Mucosa of descending colon (tissue), 3 donors: ENCODE results near the gene MICAL3. TPM values are rescaled to one million over a fixed set of nuclear protein-coding genes. Genes with fewer than 3 reads are reported as not detected.

Source experiments
- ATAC-seq: fragments of 200-7000 bp; cut with Tn5 transposase; one replicate; pipeline ENCODE4 v1.9.1; 2020; ENCODE audit warnings: mild to moderate bottlenecking, moderate library complexity
- DNase-seq, 3 donors: peaks; one replicate each; pipeline ENCODE4 v3.0.0-alpha.2; 2020
- H3K36me3 ChIP-seq: fragments of 200-600 bp; one replicate; pipeline ENCODE4 v1.8.0; 2021; ENCODE audit warnings: low read depth, mild to moderate bottlenecking
- H3K4me1 ChIP-seq: fragments of 200-600 bp; one replicate; pipeline ENCODE4 v1.8.0; 2021; ENCODE audit warnings: low read depth, mild to moderate bottlenecking
- H3K4me3 ChIP-seq: fragments of 200-600 bp; one replicate; pipeline ENCODE4 v1.8.0; 2021; ENCODE audit warnings: mild to moderate bottlenecking
- H3K9me3 ChIP-seq: fragments of 200-600 bp; one replicate; pipeline ENCODE4 v1.8.0; 2021; ENCODE audit warnings: mild to moderate bottlenecking
- intact Hi-C, 2 donors: fragments of 100-400 bp; cut with DNase I in 1 of 2; cut with micrococcal nuclease in 1 of 2; formaldehyde crosslinking; loops; one replicate each; pipeline versions ENCODE4 v1.11.0 to v1.11.1; 2022; cut with DNase I, micrococcal nuclease
- total RNA-seq, 3 donors: library from RNA; stranded (reverse); fragmentation: NEBNext Ultra II Directional in 2 of 3; extraction: Animal tissue kit (Norgen Biotek cat#: 25700) in 2 of 3; gene quantifications; one replicate each; pipeline versions ENCODE4 v1.2.1 to v1.2.4, GENCODE V29; 2021 to 2023
- TF ChIP-seq, protein P1 (sequence below): fragments of 200-600 bp; IDR thresholded peaks from one replicate; pipeline ENCODE4 v1.8.0; 2022; ENCODE audit warnings: antibody characterized with exemption, mild to moderate bottlenecking
- donor health status: DM: no; HTN: no; CAD: no; lungs with moderate emphysema.
- donor health status: DM: no; HTN: no; CAD: no.
- donor health status: DM: no; HTN: yes; CAD: no.

Gene MICAL3
- total RNA-seq, 3 donors from 2014 or later, result 75.8 to 135 (median 129) TPM

DNA sequence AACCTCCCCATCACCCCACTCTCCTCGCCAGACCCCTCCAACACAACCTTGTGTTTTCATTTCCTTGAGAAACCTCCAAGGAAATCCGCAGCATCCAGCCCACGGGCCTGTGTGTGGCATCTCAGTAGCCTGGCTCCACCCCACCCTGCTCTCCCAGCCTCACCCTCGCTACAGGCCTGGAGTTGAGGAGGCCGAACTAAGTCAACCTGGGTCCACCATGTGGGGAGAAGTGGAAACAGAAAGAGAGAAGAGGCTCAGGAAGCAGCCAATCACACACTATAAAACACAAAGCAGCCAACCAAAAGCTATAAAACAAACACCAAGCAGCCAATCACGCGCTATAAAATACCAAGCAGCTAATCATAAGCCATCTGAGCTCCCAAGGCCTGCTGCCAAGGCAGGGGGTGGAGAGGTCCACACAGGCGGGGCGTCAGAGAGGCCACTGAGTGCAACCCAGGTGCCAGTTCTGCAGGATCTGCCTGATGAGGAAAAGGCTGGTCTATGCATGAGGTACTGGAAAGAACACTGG is 72.0 kb downstream of the MICAL3 start:
- intact Hi-C loops, result no loop called here
- ATAC-seq, result peak; percentile 85
- Histone ChIP-seq H3K36me3 (no peaks in the 10 kb centered on the region), H3K4me1 (peaks cover 13% of the 10 kb centered on the region), H3K4me3 (no peak overlapping the region), H3K9me3 (no peaks in the 10 kb centered on the region)
- TF ChIP-seq, protein P1, sequence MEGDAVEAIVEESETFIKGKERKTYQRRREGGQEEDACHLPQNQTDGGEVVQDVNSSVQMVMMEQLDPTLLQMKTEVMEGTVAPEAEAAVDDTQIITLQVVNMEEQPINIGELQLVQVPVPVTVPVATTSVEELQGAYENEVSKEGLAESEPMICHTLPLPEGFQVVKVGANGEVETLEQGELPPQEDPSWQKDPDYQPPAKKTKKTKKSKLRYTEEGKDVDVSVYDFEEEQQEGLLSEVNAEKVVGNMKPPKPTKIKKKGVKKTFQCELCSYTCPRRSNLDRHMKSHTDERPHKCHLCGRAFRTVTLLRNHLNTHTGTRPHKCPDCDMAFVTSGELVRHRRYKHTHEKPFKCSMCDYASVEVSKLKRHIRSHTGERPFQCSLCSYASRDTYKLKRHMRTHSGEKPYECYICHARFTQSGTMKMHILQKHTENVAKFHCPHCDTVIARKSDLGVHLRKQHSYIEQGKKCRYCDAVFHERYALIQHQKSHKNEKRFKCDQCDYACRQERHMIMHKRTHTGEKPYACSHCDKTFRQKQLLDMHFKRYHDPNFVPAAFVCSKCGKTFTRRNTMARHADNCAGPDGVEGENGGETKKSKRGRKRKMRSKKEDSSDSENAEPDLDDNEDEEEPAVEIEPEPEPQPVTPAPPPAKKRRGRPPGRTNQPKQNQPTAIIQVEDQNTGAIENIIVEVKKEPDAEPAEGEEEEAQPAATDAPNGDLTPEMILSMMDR, result no peak
- peak; percentile 67 to 73 (median 72) for DNase-seq

DNA sequence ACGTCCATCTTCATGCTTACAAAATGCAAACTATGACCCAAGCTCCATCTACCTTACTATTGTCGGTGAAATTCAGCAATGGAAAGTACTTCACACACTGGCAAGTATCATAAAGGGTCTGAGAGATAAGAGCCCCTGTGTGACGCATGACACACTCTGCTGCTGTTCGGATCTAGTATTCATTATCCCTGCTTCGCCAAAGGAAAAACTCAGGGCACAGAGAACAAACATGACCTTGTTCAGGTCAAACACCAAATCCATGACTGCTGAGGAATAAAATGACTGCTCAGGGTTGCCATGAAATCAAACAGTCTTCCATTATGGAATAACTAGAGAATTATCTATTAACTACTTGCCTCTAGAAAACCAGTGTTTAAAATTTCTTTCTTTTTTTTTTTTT is 73.0 kb downstream of the MICAL3 start:
- ATAC-seq, result no peak
- no peak for DNase-seq
- H3K4me1 ChIP-seq, result peaks cover 13% of the 10 kb centered on the region
- no peak overlapping the region for H3K4me3 ChIP-seq
- intact Hi-C loops, result no loop called here
- H3K36me3 ChIP-seq, result no peaks in the 10 kb centered on the region
- TF ChIP-seq, protein P1, result no peak
- H3K9me3 ChIP-seq, result no peaks in the 10 kb centered on the region

DNA sequence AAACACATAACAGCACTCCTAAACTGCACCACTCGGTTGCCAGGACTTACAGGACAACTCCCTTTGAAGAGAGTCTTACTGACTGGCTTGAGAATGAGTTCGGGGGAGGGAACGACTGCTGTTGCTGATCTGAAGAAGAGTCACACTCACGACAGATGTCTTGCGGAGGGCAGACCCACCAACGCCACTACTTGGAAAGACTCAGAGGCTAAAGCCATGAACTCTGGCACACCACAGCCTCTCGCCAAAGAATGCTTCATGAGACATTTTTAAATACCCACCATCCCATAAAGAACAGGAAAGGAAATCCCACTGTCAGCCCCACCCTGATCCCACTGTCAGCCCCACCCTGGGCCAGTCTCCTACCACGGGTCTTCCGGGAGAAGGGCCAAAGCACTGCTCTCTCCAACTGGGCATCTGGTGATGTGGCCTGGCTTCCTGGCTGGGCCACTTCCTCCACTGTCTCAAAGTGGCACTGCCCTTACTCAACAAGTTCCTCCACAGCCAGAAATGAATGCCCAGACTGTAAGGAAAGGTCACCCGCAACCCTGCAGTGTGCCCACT is 73.6 kb downstream of the MICAL3 start:
- H3K9me3 ChIP-seq, result no peaks in the 10 kb centered on the region
- H3K4me3 ChIP-seq, result no peak overlapping the region
- ATAC-seq (peak; percentile 36), DNase-seq (no peak)
- peaks cover 13% of the 10 kb centered on the region for H3K4me1 ChIP-seq
- TF ChIP-seq, protein P1, result no peak
- H3K36me3 ChIP-seq, result no peaks in the 10 kb centered on the region
- intact Hi-C loops, result no loop called here

DNA sequence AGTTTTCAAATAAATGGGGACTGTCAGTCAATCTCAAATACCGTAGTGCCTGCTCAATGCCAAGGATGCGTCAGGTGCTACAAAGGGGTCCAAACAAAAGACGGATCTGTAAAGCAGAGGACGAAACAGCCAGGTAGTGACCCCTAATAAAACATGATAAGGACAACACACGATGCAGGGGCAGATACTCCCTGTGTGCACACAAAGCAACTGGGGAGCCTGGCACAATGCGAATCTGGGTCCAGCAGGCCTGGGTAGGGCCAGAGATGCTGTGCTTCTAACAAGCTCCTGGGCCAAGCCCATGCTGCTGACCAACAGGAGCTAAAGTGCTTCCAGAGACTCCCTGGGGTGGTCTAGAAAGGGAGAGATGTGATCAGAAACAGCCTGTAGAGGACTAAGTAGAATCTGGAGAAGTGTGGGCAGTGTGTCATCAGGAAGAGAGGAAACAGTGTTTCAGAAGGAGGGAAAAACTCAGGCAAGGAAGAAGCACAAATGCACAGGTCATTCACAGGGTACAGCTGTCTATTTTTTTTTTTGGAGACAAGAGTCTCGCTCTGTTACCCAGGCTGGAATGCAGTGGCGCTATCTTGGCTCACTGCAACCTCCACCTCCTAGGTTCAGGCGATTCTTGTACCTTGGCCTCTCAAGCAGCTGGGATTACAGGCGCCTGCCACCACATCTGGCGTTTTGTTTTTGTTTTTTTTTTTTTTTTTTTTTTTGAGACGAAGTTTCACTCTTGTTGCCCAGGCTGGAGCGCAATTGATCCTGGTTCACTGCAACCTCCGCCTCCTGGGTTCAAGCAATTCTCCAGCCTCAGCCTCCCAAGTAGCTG is 74.5 kb downstream of the MICAL3 start:
- DNase-seq (no peak), ATAC-seq (no peak)
- Histone ChIP-seq H3K4me1 (peaks cover 16% of the 10 kb centered on the region), H3K9me3 (no peaks in the 10 kb centered on the region), H3K4me3 (no peak overlapping the region), H3K36me3 (no peaks in the 10 kb centered on the region)
- intact Hi-C loops, result no loop called here
- TF ChIP-seq, protein P1, result no peak

DNA sequence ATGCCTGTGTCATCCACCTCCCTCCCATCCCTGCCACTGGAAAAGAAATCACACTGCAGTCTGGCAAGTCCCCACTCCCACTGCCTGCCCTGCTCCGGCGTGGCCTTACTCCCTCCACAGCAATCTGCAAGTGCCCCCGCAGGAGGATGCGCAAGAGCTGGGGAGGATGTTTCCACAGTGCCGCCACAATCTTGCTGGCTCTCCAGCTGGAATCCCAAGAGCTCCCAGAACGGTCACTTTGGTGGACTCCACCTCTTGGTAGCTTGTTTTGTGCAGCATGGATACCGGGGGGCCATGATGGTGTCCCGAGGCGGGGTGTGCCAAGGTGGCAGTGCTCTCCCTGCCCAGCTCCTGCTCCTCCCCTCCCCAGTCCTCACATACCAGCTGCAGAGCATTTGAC is 76.3 kb downstream of the MICAL3 start:
- no peaks in the 10 kb centered on the region for H3K9me3 ChIP-seq
- H3K36me3 ChIP-seq, result no peaks in the 10 kb centered on the region
- no peak for DNase-seq
- TF ChIP-seq, protein P1, result no peak
- H3K4me1 ChIP-seq, result peaks cover 20% of the 10 kb centered on the region
- H3K4me3 ChIP-seq, result no peak overlapping the region
- no peak for ATAC-seq
- intact Hi-C loops, result no loop called here
